SK-N-SH (cell line): Measurements from ENCODE around the gene MANSC4. TPM values are rescaled to one million over a fixed set of nuclear protein-coding genes. Genes with fewer than 3 reads are reported as not detected.

Experiments used
- CTCF ChIA-PET: fragments of 300-600, 350-600 bp; formaldehyde crosslinking; extraction: SDS; loops from one replicate; lab custom pipeline; 2021; lab: Yijun Ruan, JAX
- POLR2A ChIA-PET: fragments of 350-600 bp; sonication (Branson Sonifier 250); formaldehyde crosslinking; extraction: SDS; loops from one replicate; lab custom pipeline; 2020; ENCODE audit warnings: antibody characterized with exemption, inconsistent platforms; lab: Yijun Ruan, JAX
- DNase-seq: peaks from one replicate; pipeline ENCODE4 v3.0.0; 2012
- H2AFZ ChIP-seq: fragments of 200-600 bp; sonication (generic); 2 replicates; pipeline ENCODE4 v1.8.1; 2016; ENCODE audit warnings: antibody characterized with exemption, mild to moderate bottlenecking, low read depth
- H3F3A ChIP-seq: fragments of 200-600 bp; sonication (generic); replicated peaks from 2 replicates; pipeline ENCODE3; 2016; ENCODE audit warnings: antibody characterized with exemption, mild to moderate bottlenecking; ENCODE audit not compliant: insufficient read depth
- H3K27ac ChIP-seq, 2 experiments: fragments of 200-500 bp in 1 of 2; fragments of 200-600 bp in 1 of 2; sonication (Bioruptor generic) in 1 of 2; sonication (generic), shearing (Covaris generic) in 1 of 2; 2 replicates each; pipeline versions ENCODE4 v1.5.1 to v1.6.1; 2014 to 2016; ENCODE audit warnings: low read depth in 2 of 2, inconsistent platforms in 1 of 2, low read length in 1 of 2, mild to moderate bottlenecking in 1 of 2, mixed read lengths in 1 of 2
- H3K27me3 ChIP-seq: fragments of 200-600 bp; sonication (generic), shearing (Covaris generic); 2 replicates; pipeline ENCODE4 v1.6.1; 2016; ENCODE audit warnings: mixed run types; ENCODE audit not compliant: insufficient read depth
- H3K36me3 ChIP-seq, 2 experiments: fragments of 200-500 bp in 1 of 2; fragments of 200-600 bp in 1 of 2; sonication (Bioruptor generic) in 1 of 2; sonication (generic) in 1 of 2; replicated peaks in 1 of 2; 2 replicates each; pipeline versions ENCODE3 to v1.5.1; 2014 to 2016; ENCODE audit warnings: low read length in 1 of 2, mild to moderate bottlenecking in 1 of 2; ENCODE audit not compliant: insufficient read depth in 2 of 2, control insufficient read depth in 1 of 2
- H3K4me1 ChIP-seq, 2 experiments: fragments of 200-500 bp in 1 of 2; fragments of 200-600 bp in 1 of 2; sonication (Bioruptor generic) in 1 of 2; sonication (generic), shearing (Covaris generic) in 1 of 2; 2 replicates each; pipeline versions ENCODE4 v1.5.1 to v1.6.1; 2014 to 2016; ENCODE audit warnings: low read depth in 1 of 2, low read length in 1 of 2, mixed run types in 1 of 2; ENCODE audit not compliant: insufficient read depth in 2 of 2, control insufficient read depth in 1 of 2
- H3K4me2 ChIP-seq: fragments of 200-600 bp; sonication (generic), shearing (Covaris generic); 2 replicates; pipeline ENCODE4 v1.6.1; 2017; ENCODE audit warnings: mixed run types
- H3K4me3 ChIP-seq, 2 experiments: fragments of 200-500 bp in 1 of 2; fragments of 200-600 bp in 1 of 2; sonication (Bioruptor generic) in 1 of 2; sonication (generic), shearing (Covaris generic) in 1 of 2; 2 replicates each; pipeline versions ENCODE4 v1.5.1 to v1.8.1; 2014 to 2016; ENCODE audit warnings: low read depth in 2 of 2, inconsistent platforms in 1 of 2, low read length in 1 of 2, mild to moderate bottlenecking in 1 of 2, mixed read lengths in 1 of 2, moderate library complexity in 1 of 2
- H3K79me2 ChIP-seq: fragments of 200-600 bp; sonication (generic); 2 replicates; pipeline ENCODE4 v1.8.1; 2017; ENCODE audit warnings: mild to moderate bottlenecking; ENCODE audit not compliant: insufficient read depth
- H3K9ac ChIP-seq: fragments of 200-600 bp; sonication (generic); 2 replicates; pipeline ENCODE4 v1.6.1; 2017; ENCODE audit warnings: mixed run types
- H3K9me2 ChIP-seq: fragments of 200-600 bp; sonication (generic); 2 replicates; pipeline ENCODE4 v1.6.1; 2017; ENCODE audit warnings: mixed run types
- H3K9me3 ChIP-seq: fragments of 200-600 bp; sonication (generic); 2 replicates; pipeline ENCODE4 v1.6.1; 2017; ENCODE audit warnings: mixed run types, mild to moderate bottlenecking, moderate library complexity
- H4K20me1 ChIP-seq: fragments of 200-600 bp; sonication (generic); 2 replicates; pipeline ENCODE4 v1.6.1; 2017; ENCODE audit warnings: mild to moderate bottlenecking, mixed run types; ENCODE audit not compliant: insufficient read depth
- CHD2 ChIP-seq: fragments of 150-350 bp; IDR thresholded peaks from 2 replicates; pipeline ENCODE4 v1.6.1; 2018; ENCODE audit warnings: low read length; ENCODE audit not compliant: partially characterized antibody
- FOXM1 ChIP-seq: IDR thresholded peaks from 2 replicates; pipeline ENCODE4 v1.4.0; 2012; ENCODE audit warnings: low read depth, mild to moderate bottlenecking
- MXI1 ChIP-seq: IDR thresholded peaks from 2 replicates; pipeline ENCODE4 v1.6.1; 2012; ENCODE audit warnings: mild to moderate bottlenecking, low read depth, low read length, improper control_type of control experiment
- POLR2AphosphoS5 ChIP-seq: IDR thresholded peaks from 2 replicates; pipeline ENCODE4 v1.6.1; 2012; ENCODE audit warnings: low read depth, low read length
- RFX5 ChIP-seq: IDR thresholded peaks from 2 replicates; pipeline ENCODE4 v1.6.1; 2012; ENCODE audit warnings: mild to moderate bottlenecking, improper control_type of control experiment, low read length
- RXRA ChIP-seq: IDR thresholded peaks from 2 replicates; pipeline ENCODE4 v1.4.0; 2012; ENCODE audit warnings: low read depth, mild to moderate bottlenecking, borderline replicate concordance
- SIN3A ChIP-seq: IDR thresholded peaks from 2 replicates; pipeline ENCODE4 v1.6.1; 2012; ENCODE audit warnings: low read depth, mild to moderate bottlenecking, low read length, moderate library complexity, borderline replicate concordance
- TAF1 ChIP-seq: IDR thresholded peaks from 2 replicates; pipeline ENCODE4 v1.6.1; 2012; ENCODE audit warnings: low read depth, mild to moderate bottlenecking, low read length, moderate library complexity, borderline replicate concordance
- TEAD4 ChIP-seq: IDR thresholded peaks from 2 replicates; pipeline ENCODE4 v1.4.0; 2012; ENCODE audit warnings: mild to moderate bottlenecking, borderline replicate concordance; ENCODE audit not compliant: insufficient read depth
- ZBTB33 ChIP-seq: IDR thresholded peaks from 2 replicates; pipeline ENCODE4 v1.4.0; 2012; ENCODE audit warnings: low read depth, borderline replicate concordance
- WGBS: methylation state at CpG from one replicate; pipeline ENCODE4 v1.1.6; 2017; ENCODE audit warnings: low lambda C conversion rate; 5-methylcytosine and 5-hydroxymethylcytosine counted together
- polyA plus RNA-seq, 3 experiments: library from polyadenylated mRNA; depleted of rRNA; stranded (reverse); fragments of >200 nt; gene quantifications; 2 replicates each; pipeline ENCODE4 v1.2.3, GENCODE V29; 2012

MANSC4 gene
- polyA plus RNA-seq, 1 of the 3 experiments (the other 2 are of a cell fraction), result not detected

GRCh38 chr12:27794818-27795584 is 15.0 kb upstream of the MANSC4 start:
- Histone ChIP-seq H3K79me2 (peaks cover 36% of the 10 kb centered on the region), H3K36me3 (peaks cover 48 to 76% of the 10 kb centered on the region in 2 experiments), H3K9me3 (no peaks in the 10 kb centered on the region), H3K4me1 (no peaks in the 10 kb centered on the region), H3K27ac (no peak overlapping the region), H4K20me1 (0 out of 2 replicates have a peak, but pooled peaks cover 4% of the 10 kb centered on the region), H3K27me3 (no peaks in the 10 kb centered on the region), H3F3A (no peaks in the 10 kb centered on the region)
- 79% methylated on average over 6 of the region's 6 CpGs for WGBS
- no peak for TF ChIP-seq ZBTB33
- TF ChIP-seq TEAD4, result no peak
- TF ChIP-seq CHD2, result no peak
- TF ChIP-seq RFX5, result no peak
- no peak for TF ChIP-seq POLR2AphosphoS5
- TF ChIP-seq SIN3A, result no peak
- TF ChIP-seq MXI1, result no peak
- TF ChIP-seq RXRA, result no peak
- TF ChIP-seq TAF1, result no peak
- TF ChIP-seq, all 33 proteins: peak for 0
- Histone ChIP-seq H3K4me2 (no peak overlapping the region), H3K4me3 (no peak overlapping the region), H3K9me2 (no peaks in the 10 kb centered on the region), H3K9ac (no peak overlapping the region), H2AFZ (no peak overlapping the region)
- ChIA-PET POLR2A (interaction anchor here (1.3 kb wide), 1 partner anchor 15 kb away, joined by 4 read pairs; the partner anchor contains the start of genes KLHL42 and MANSC4), CTCF (interaction anchor here (1.2 to 1.7 kb wide), 3 partner anchors 25 to 146 kb away, joined by 3 to 5 read pairs (median 4); no protein-coding TSS in a partner anchor)
- no peak for DNase-seq

- TF ChIP-seq SIN3A (no peak), FOXM1 (no peak)
- Histone ChIP-seq H4K20me1 (0 out of 2 replicates have a peak, but pooled peaks cover 4% of the 10 kb centered on the region), H3K27ac (no peak overlapping the region), H3K9ac (no peak overlapping the region), H3K4me2 (no peak overlapping the region), H3K4me3 (no peak overlapping the region), H3K36me3 (peaks cover 31 to 36% of the 10 kb centered on the region in 2 experiments), H2AFZ (no peak overlapping the region), H3K79me2 (peaks cover 76% of the 10 kb centered on the region), H3K27me3 (no peaks in the 10 kb centered on the region), H3K9me3 (no peaks in the 10 kb centered on the region), H3K9me2 (no peaks in the 10 kb centered on the region), H3F3A (peaks cover 13% of the 10 kb centered on the region), H3K4me1 (peaks cover 0 to 4% of the 10 kb centered on the region in 2 experiments; a peak in 1 of 4 replicates)
- CTCF ChIA-PET, result no interaction called here
- POLR2A ChIA-PET, result no interaction called here
- DNase-seq, result no peak
- WGBS, result 96% methylated on average over 2 of the region's 2 CpGs
Observed at GRCh38 chr12:27790179-27790578, 10.1 kb upstream of the MANSC4 start.
